ENCODE results near the gene GRK1. TPM values are rescaled to one million over a fixed set of nuclear protein-coding genes. Genes with fewer than 3 reads are reported as not detected.

GRK1 gene
- total RNA-seq, 2 experiments from 2014 or later: not detected

DNA sequence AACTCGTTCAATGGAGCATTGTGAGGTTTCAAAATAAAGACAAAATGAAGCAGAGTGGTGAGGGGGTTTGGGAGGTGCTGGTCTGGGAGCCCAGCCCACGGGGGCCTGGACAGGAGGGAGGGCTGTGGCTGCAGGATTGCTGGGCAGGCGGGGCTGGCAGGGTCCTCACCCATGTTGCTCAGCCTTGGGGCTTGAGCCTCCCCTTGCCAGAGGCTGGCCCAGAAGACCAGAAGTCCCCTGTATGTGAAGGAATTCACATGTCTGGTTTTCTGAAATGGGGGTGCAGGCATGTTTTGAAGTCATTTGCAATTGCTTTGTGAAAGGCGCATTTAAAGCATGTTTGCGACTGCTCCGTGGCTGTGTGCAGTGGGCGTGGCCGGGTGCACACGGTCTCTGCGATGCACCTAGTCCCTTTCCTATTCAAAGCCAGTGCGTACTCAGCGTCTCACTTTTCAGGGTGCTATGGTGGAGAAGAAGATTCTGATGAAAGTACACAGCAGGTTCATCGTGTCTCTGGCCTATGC lies 2.3 kb downstream of the GRK1 start:
- ChIA-PET CTCF (no interaction called here), POLR2A (no interaction called here)
- no peak overlapping the region for H3K27ac Mint-ChIP-seq
- H3K9me3 ChIP-seq (ENCODE audit: control insufficient read depth in 1 of 2, insufficient read depth in 1 of 2, low read length in 2 of 2): peaks cover 0 to 10% of the 10 kb centered on the region in 2 experiments
- peaks cover 0 to 3% of the 10 kb centered on the region in 2 experiments for H3K27me3 ChIP-seq (ENCODE audit: control insufficient read depth in 1 of 2, insufficient read depth in 2 of 2, low read length in 2 of 2)
- peaks cover 10% of the 10 kb centered on the region for H3K4me1 Mint-ChIP-seq (ENCODE audit: low read depth)
- no peak for TF ChIP-seq CTCF (IDR thresholded peaks at IDR 0.05)
- intact Hi-C loops (cut with DNase I, micrococcal nuclease): no loop called here
- H3K9me3 Mint-ChIP-seq: no peaks in the 10 kb centered on the region
- no peak overlapping the region for H3K4me3 ChIP-seq (ENCODE audit: low read length)
- H3K27me3 Mint-ChIP-seq: no peaks in the 10 kb centered on the region
- no peak overlapping the region for H3K27ac ChIP-seq (ENCODE audit: low read depth in 1 of 2, low read length in 2 of 2)
- H3K4me3 Mint-ChIP-seq: no peak overlapping the region
- no peaks in the 10 kb centered on the region for H3K36me3 Mint-ChIP-seq (ENCODE audit: low read depth)
- no peaks in the 10 kb centered on the region for H3K36me3 ChIP-seq (ENCODE audit: insufficient read depth, low read length)
- DNase-seq (peak in 1 of 14 experiments; percentile 21), ATAC-seq (ENCODE audit: poor library complexity) (no peak)
- no peaks in the 10 kb centered on the region for H3K4me1 ChIP-seq (ENCODE audit: insufficient read depth, low read length)

DNA sequence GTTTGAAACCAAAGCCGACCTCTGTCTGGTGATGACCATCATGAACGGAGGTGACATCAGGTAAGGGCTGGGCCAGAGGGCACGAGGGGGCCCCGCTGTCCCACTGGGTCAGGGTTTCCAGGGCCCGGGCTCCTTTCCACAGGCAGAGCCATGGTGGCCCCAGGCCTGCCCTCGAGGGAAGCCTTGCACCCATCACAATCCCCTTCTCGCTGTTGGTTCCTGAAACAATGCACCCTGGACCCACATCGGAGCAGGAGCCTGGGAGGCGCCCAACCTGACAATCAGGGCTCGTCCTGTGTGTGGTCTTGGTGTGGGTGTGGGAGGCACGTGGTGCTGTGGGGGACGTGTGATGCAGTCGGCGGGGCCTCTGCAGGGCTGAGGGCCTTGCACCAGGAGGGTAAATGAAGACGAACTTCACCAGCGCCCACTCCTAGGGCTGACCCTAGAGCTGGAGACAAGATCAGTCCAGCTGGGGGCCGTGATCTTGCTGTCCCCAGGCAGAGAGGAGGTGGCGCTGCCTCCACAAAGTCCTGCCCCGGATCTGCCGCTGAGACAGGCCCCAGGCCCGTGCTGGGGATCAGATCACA lies 2.8 kb downstream of the GRK1 start:
- H3K36me3 Mint-ChIP-seq (ENCODE audit: low read depth): no peaks in the 10 kb centered on the region
- H3K27ac Mint-ChIP-seq: no peak overlapping the region
- CTCF ChIA-PET: no interaction called here

GRCh38 chr13:113670541-113670940 lies 3.5 kb downstream of the GRK1 start:
- peaks cover 0 to 2% of the 10 kb centered on the region in 2 experiments for H3K27me3 ChIP-seq (ENCODE audit: control insufficient read depth in 1 of 2, insufficient read depth in 2 of 2, low read length in 2 of 2)
- H3K4me1 ChIP-seq (ENCODE audit: insufficient read depth, low read length): no peaks in the 10 kb centered on the region
- H3K36me3 Mint-ChIP-seq (ENCODE audit: low read depth): no peaks in the 10 kb centered on the region
- no peaks in the 10 kb centered on the region for H3K9me3 Mint-ChIP-seq
- peaks cover 0 to 10% of the 10 kb centered on the region in 2 experiments for H3K9me3 ChIP-seq (ENCODE audit: control insufficient read depth in 1 of 2, insufficient read depth in 1 of 2, low read length in 2 of 2)
- H3K27me3 Mint-ChIP-seq: no peaks in the 10 kb centered on the region
- POLR2A ChIA-PET: no interaction called here
- H3K36me3 ChIP-seq (ENCODE audit: insufficient read depth, low read length): no peaks in the 10 kb centered on the region
- ATAC-seq (ENCODE audit: poor library complexity) (no peak), DNase-seq (peak in 1 of 14 experiments; percentile 24)
- H3K4me1 Mint-ChIP-seq (ENCODE audit: low read depth): peaks cover 10% of the 10 kb centered on the region
- H3K27ac ChIP-seq (ENCODE audit: low read depth in 1 of 2, low read length in 2 of 2): no peak overlapping the region
- CTCF ChIA-PET: no interaction called here
- TF ChIP-seq CTCF (IDR thresholded peaks at IDR 0.05): no peak
- intact Hi-C loops (cut with DNase I, micrococcal nuclease): no loop called here
- H3K4me3 ChIP-seq (ENCODE audit: low read length): no peak overlapping the region
- H3K4me3 Mint-ChIP-seq: no peak overlapping the region
- no peak overlapping the region for H3K27ac Mint-ChIP-seq

More for the DNA sequence above, 2.8 kb downstream of the GRK1 start:
- no peak overlapping the region for H3K4me3 Mint-ChIP-seq
- peaks cover 0 to 10% of the 10 kb centered on the region in 2 experiments for H3K9me3 ChIP-seq (ENCODE audit: control insufficient read depth in 1 of 2, insufficient read depth in 1 of 2, low read length in 2 of 2)
- H3K36me3 ChIP-seq (ENCODE audit: insufficient read depth, low read length): no peaks in the 10 kb centered on the region
- POLR2A ChIA-PET: no interaction called here
- H3K27me3 ChIP-seq (ENCODE audit: control insufficient read depth in 1 of 2, insufficient read depth in 2 of 2, low read length in 2 of 2): peaks cover 0 to 3% of the 10 kb centered on the region in 2 experiments
- no peak overlapping the region for H3K27ac ChIP-seq (ENCODE audit: low read depth in 1 of 2, low read length in 2 of 2)
- TF ChIP-seq CTCF (IDR thresholded peaks at IDR 0.05): no peak
- no peak overlapping the region for H3K4me3 ChIP-seq (ENCODE audit: low read length)
- DNase-seq (peak in 2 of 14 experiments; percentile 8 to 28), ATAC-seq (ENCODE audit: poor library complexity) (no peak)
- intact Hi-C loops (cut with DNase I, micrococcal nuclease): no loop called here
- no peaks in the 10 kb centered on the region for H3K27me3 Mint-ChIP-seq
- H3K4me1 ChIP-seq (ENCODE audit: insufficient read depth, low read length): no peaks in the 10 kb centered on the region
- H3K4me1 Mint-ChIP-seq (ENCODE audit: low read depth): peaks cover 10% of the 10 kb centered on the region
- H3K9me3 Mint-ChIP-seq: no peaks in the 10 kb centered on the region
